Stimulated activated CD8-positive, alpha-beta memory T cell treated with anti-CD3 and anti-CD28 coated beads, Interleukin-12 subunit alpha, Interleukin-12 subunit beta, amount 100 ng/mL, for 4 hours (primary cell): Measurements from ENCODE around the gene FOLH1.
"Not testable (repeated sequence)": the region's sequence is repeated elsewhere in the genome, so short reads cannot be mapped to it uniquely, and the experiment has no call there.

Experiments used
- DNase-seq: peaks from one replicate; pipeline ENCODE4 v3.0.0-alpha.2; 2020; ENCODE audit warnings: low read depth

Gene FOLH1

DNA sequence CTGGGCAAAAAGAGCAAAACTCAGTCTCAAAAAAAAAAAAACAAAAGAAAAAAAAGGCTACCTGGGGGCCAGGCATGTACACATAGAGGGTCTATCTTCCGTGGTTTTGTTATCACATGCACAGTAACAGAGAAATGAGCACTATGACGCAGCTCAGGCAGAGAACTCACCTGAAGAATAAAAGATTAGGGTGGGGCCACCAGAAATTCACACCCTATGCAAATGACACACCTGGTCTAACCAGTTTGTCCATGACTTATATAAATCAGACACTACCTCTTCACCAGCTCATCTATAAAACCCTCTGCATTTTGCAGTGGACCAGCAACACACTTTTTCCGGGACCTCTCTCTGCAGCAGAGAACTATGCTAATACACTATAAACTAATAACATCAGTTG, 30.5 kb downstream of the FOLH1 start:
- not testable (repeated sequence) for DNase-seq

DNA sequence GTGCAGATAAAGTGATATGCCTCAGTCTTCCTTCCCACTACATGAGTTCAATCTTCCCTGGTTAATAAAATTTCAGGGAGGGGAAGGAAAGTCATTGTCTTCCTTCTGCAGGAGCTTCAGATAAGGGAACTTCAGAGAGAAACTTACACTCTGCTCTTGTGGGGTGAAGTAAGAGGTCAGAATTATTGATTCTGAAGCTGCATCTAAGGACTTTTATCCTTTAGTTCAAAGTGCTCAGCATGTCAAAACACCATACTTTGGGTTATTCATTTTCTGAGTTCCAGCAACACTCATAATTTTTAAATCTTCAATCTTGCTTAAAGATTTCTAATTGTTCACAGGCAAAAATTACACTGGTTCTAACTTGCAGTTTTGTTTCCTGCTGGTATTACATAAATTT, 33.0 kb downstream of the FOLH1 start:
- DNase-seq, result not testable (repeated sequence)

DNA sequence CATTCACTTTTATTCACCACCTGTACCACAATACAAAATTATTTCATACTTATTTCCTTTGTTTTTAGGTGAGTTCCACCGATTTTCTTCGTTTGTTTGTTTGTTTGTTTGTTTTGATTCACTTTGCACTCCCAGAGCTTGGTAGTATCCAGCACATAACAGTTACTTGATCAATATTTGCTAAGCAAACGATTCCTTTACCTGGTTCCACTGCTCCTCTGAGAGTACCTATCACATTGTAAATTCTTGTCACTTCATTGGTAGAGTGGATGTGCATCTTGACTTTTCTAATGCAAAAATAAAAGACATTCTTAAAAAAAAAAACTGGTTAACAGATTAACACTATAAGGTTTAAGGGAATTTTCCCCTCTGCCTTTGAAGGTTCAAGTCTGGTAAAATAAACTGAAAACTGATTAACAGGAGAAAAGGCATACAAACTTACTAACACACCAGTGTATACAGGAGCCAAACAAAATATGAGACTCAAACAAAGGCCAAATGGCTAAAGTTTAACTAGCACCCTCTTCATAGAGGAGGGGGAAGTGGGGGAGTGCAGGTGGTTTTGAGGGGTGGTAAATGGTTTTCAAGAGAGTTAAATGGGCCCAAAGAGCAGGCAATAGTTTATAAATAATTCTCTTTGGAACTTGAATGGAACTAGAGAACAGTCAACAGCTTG, 33.6 kb downstream of the FOLH1 start:
- DNase-seq, result not testable (repeated sequence)

DNA sequence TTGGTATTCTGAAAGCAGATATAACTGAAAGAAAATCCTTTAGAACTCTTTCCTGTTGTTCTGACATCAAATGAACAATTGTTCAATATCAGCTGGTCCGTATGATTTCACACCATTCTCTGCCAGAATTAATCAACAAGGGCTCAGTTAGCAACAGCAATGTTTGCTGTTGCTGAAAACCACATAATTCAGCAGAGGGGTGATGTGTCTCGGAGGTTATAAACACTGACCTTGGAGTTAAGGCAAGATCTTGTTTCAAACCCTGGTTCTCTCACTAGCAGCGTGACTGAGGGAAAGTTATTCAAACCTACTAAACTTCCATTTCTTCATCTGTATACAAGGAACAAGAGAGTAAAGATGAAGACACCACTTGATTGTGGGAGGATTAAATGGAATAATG, 36.8 kb downstream of the FOLH1 start:
- not testable (repeated sequence) for DNase-seq

DNA sequence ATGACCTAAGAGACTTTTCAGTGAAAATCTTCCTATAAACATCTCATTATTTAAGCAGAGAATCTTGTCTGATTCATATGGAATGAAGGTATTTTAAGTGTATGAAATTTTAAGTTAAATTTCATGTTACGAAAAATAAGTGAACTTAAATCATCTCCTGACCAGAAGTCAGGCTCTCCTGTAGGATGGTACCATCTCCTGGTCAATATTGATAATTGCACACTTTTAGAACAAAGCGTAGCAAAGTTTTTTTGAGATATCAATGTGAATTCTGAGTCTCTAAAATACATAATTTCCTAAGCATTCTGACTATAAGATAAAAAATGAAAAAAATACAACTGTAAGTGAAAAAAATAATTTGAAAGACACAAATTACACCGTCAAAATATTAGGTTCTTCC, 38.8 kb downstream of the FOLH1 start:
- not testable (repeated sequence) for DNase-seq

DNA sequence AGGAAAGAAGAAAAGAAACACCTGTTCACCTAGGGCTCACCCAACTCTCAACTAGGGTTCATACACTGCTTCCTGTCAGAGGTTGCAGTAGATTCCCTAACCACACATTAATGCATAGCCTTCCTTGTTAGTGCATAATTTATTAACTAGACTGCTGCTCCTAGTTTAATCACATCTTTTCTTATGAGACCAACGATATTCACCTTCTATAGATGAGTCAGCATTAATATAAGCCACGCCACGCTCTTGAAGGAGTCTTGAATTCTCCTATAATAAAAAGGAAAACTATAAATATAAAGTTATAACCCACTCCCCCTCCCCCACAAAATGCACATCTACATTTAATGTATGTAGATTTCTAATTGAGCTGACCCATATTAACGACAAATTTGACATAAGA, 39.4 kb downstream of the FOLH1 start:
- DNase-seq, result not testable (repeated sequence)

DNA sequence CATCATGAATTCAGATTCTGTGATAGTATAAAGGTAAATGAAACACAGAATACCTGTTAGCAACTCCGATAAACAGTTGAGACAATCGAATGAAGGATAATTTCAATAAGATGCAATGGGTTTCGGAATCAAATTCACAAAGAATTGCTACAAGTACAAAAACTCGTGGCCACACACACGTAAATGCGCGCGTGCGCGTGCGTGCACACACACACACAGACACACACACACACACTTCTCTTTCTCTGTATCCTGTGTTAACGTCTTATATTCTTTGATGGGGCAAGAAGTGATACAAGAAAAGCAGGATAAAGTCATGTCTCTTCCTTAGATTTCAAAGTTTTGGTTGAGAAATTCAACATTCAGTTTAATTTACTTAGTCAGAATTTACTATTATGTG, 57.2 kb downstream of the FOLH1 start:
- no peak for DNase-seq

DNA sequence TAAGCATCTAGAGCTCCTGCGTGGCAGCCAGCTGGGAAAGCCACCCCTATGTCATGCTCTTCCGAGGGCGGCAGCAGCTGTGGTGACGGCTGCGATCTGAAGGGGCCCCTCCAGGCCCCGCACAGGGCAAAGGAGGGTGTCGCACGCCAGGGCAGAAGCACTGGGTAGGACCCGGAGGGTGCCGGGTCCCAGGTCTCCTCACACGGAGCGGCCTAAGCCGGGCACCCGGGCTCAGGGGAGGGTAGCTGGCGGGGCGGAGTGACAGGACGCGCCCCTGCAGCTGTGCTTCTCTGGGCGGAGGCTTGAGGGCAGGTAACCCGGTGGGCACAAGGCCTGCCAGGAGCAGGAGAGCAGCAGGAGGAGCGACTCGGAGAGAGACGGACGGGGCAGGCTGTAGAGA, 106.0 kb downstream of the FOLH1 start:
- DNase-seq, result not testable (repeated sequence)
